ENCODE measurements around the gene TPRN.

TPRN gene

GRCh38 chr9:137225699-137226331 lies 25.3 kb upstream of the TPRN start:
- no peak for DNase-seq (ENCODE audit: low read depth in 1 of 2, low spot score in 1 of 2)

GRCh38 chr9:137224830-137225694 lies 24.5 kb upstream of the TPRN start, which contains the start of gene CYSRT1:
Gene CYSRT1, plus strand, starts transcription at chr9:137225174. Its CDS starts 448 bp downstream, at chr9:137225622.
- no peak for DNase-seq (ENCODE audit: low read depth in 1 of 2, low spot score in 1 of 2)

- DNase-seq (ENCODE audit: low read depth in 1 of 2, low spot score in 1 of 2): peak; percentile 97 to 99
Observed at GRCh38 chr9:137223078-137223970, 22.8 kb upstream of the TPRN start.

GRCh38 chr9:137222190-137223077 lies 21.9 kb upstream of the TPRN start, which contains the start of gene RNF208:
Gene RNF208, minus strand, starts transcription at chr9:137222240. Its CDS starts 1,028 bp downstream, at chr9:137221212.
- DNase-seq (ENCODE audit: low read depth in 1 of 2, low spot score in 1 of 2): no peak

GRCh38 chr9:137221506-137222111 lies 21.1 kb upstream of the TPRN start:
- no peak for DNase-seq (ENCODE audit: low read depth in 1 of 2, low spot score in 1 of 2)

- DNase-seq (ENCODE audit: low read depth in 1 of 2, low spot score in 1 of 2): no peak
Observed at GRCh38 chr9:137221095-137221505, 20.6 kb upstream of the TPRN start.

- DNase-seq (ENCODE audit: low read depth in 1 of 2, low spot score in 1 of 2): no peak
Observed at GRCh38 chr9:137220317-137221094, 20.0 kb upstream of the TPRN start.

- no peak for DNase-seq (ENCODE audit: low read depth in 1 of 2, low spot score in 1 of 2)
Observed at GRCh38 chr9:137219757-137220316, 19.3 kb upstream of the TPRN start.

GRCh38 chr9:137218754-137219271 lies 18.3 kb upstream of the TPRN start:
- DNase-seq (ENCODE audit: low read depth in 1 of 2, low spot score in 1 of 2): no peak

GRCh38 chr9:137218212-137218753 lies 17.7 kb upstream of the TPRN start:
- DNase-seq (ENCODE audit: low read depth in 1 of 2, low spot score in 1 of 2): no peak

- DNase-seq (ENCODE audit: low read depth in 1 of 2, low spot score in 1 of 2): no peak
Observed at GRCh38 chr9:137217276-137218211, 17.0 kb upstream of the TPRN start.

GRCh38 chr9:137216188-137216965 lies 15.8 kb upstream of the TPRN start:
- DNase-seq (ENCODE audit: low read depth in 1 of 2, low spot score in 1 of 2): no peak

- DNase-seq (ENCODE audit: low read depth in 1 of 2, low spot score in 1 of 2): no peak
Observed at GRCh38 chr9:137215196-137215986, 14.8 kb upstream of the TPRN start.

- no peak for DNase-seq (ENCODE audit: low read depth in 1 of 2, low spot score in 1 of 2)
Observed at GRCh38 chr9:137214620-137215019, 14.1 kb upstream of the TPRN start.

Data from activated CD4-positive, alpha-beta T cell treated with anti-CD3 and anti-CD28 coated beads, Interleukin-2, amount 50 U/mL, for 24 hours (primary cell).